HEK293 (cell line): Measurements from ENCODE around the gene ZNF747.

Experiments used
- CTCF ChIA-PET: fragments of 350-600 bp; formaldehyde crosslinking; extraction: SDS; loops from one replicate; lab custom pipeline; 2021; ENCODE audit warnings: antibody characterized with exemption; lab: Yijun Ruan, JAX
- POLR2A ChIA-PET: fragments of 300-600 bp; formaldehyde crosslinking; extraction: SDS; loops from one replicate; lab custom pipeline; 2020; ENCODE audit warnings: antibody characterized with exemption, inconsistent platforms; lab: Yijun Ruan, JAX
- H3K27ac ChIP-seq: fragments of 200-500 bp; sonication (Bioruptor generic); 2 replicates; pipeline ENCODE4 v1.5.1; 2014; ENCODE audit warnings: low read depth, low read length, control low read depth, inconsistent platforms; ENCODE audit errors: extremely low read depth
- H3K36me3 ChIP-seq, 2 experiments: fragments of 200-500 bp in 1 of 2; sonication (Bioruptor generic) in 1 of 2; 1 replicate in 1 of 2; 2 replicates in 1 of 2; pipeline ENCODE4 v1.5.1; 2014 to 2017; ENCODE audit warnings: inconsistent platforms in 2 of 2, low read length in 2 of 2; ENCODE audit not compliant: control insufficient read depth in 2 of 2, insufficient read depth in 1 of 2
- H3K4me1 ChIP-seq: fragments of 200-500 bp; sonication (Bioruptor generic); 2 replicates; pipeline ENCODE4 v1.5.1; 2014; ENCODE audit warnings: mild to moderate bottlenecking, low read length, inconsistent platforms; ENCODE audit not compliant: control insufficient read depth, insufficient read depth
- H3K4me3 ChIP-seq: 2 replicates; pipeline ENCODE4 v1.5.1; 2011; ENCODE audit warnings: low read depth, mild to moderate bottlenecking, control low read depth, low read length, moderate library complexity
- H3K9me3 ChIP-seq: fragments of 200-500 bp; sonication (Bioruptor generic); 2 replicates; pipeline ENCODE4 v1.5.1; 2014; ENCODE audit warnings: low read depth, low read length, inconsistent platforms; ENCODE audit not compliant: control insufficient read depth, insufficient read depth
- CTCF ChIP-seq: fragments of 450-650 bp; formaldehyde crosslinking; IDR thresholded peaks from 2 replicates; pipeline ENCODE4 v1.5.1; 2016; ENCODE audit warnings: missing biosample characterization, missing genetic modification characterization
- GLIS1 ChIP-seq: fragments of 450-650 bp; formaldehyde crosslinking; IDR thresholded peaks from 2 replicates; pipeline ENCODE4 v1.5.1; 2016; ENCODE audit warnings: missing biosample characterization, missing genetic modification characterization
- MEIS1 ChIP-seq: sonication (generic); formaldehyde crosslinking; IDR thresholded peaks from 2 replicates; pipeline ENCODE4 v1.8.1; 2022; ENCODE audit warnings: missing genetic modification reagents, mild to moderate bottlenecking, borderline replicate concordance
- OVOL3 ChIP-seq: fragments of 450-650 bp; formaldehyde crosslinking; IDR thresholded peaks from 2 replicates; pipeline ENCODE4 v1.5.1; 2016; ENCODE audit warnings: missing biosample characterization, missing genetic modification characterization
- PRDM2 ChIP-seq: fragments of 450-650 bp; formaldehyde crosslinking; IDR thresholded peaks from 2 replicates; pipeline ENCODE4 v1.5.1; 2016; ENCODE audit warnings: missing biosample characterization, missing genetic modification characterization, borderline replicate concordance
- ZIC2 ChIP-seq: fragments of 450-650 bp; formaldehyde crosslinking; IDR thresholded peaks from 2 replicates; pipeline ENCODE4 v1.5.1; 2016; ENCODE audit warnings: missing biosample characterization, missing genetic modification characterization
- ZNF157 ChIP-seq: fragments of 450-650 bp; formaldehyde crosslinking; IDR thresholded peaks from 2 replicates; pipeline ENCODE4 v1.5.1; 2016; ENCODE audit warnings: missing biosample characterization, missing genetic modification characterization
- ZNF239 ChIP-seq: fragments of 450-650 bp; formaldehyde crosslinking; IDR thresholded peaks from 2 replicates; pipeline ENCODE4 v1.5.1; 2016; ENCODE audit warnings: missing biosample characterization, missing genetic modification characterization
- ZNF274 ChIP-seq, 2 experiments: fragments of 200-500 bp in 1 of 2; fragments of 450-650 bp in 1 of 2; sonication (Bioruptor generic) in 1 of 2; formaldehyde crosslinking in 1 of 2; IDR thresholded peaks; 2 replicates each; pipeline versions ENCODE4 v1.5.1 to v1.6.1; 2014 to 2016; ENCODE audit warnings: borderline replicate concordance in 1 of 2, inconsistent platforms in 1 of 2, low read length in 1 of 2, missing biosample characterization in 1 of 2, missing genetic modification characterization in 1 of 2
- ZNF426 ChIP-seq: fragments of 450-650 bp; formaldehyde crosslinking; IDR thresholded peaks from 2 replicates; pipeline ENCODE4 v1.5.1; 2017; ENCODE audit warnings: missing biosample characterization, missing genetic modification characterization, mild to moderate bottlenecking, inconsistent platforms, moderate library complexity
- ZNF560 ChIP-seq: fragments of 450-650 bp; formaldehyde crosslinking; IDR thresholded peaks from 2 replicates; pipeline ENCODE4 v1.5.1; 2017; ENCODE audit warnings: missing biosample characterization, missing genetic modification characterization, borderline replicate concordance
- ZNF645 ChIP-seq: fragments of 450-650 bp; formaldehyde crosslinking; IDR thresholded peaks from 2 replicates; pipeline ENCODE4; 2016; ENCODE audit warnings: missing biosample characterization, missing genetic modification characterization
- ZNF677 ChIP-seq: fragments of 450-650 bp; IDR thresholded peaks from 2 replicates; pipeline ENCODE4 v1.5.0; 2018; ENCODE audit warnings: missing biosample characterization, mild to moderate bottlenecking, missing genetic modification characterization, moderate library complexity
- TF ChIP-seq, protein P1 (sequence below): fragments of 450-650 bp; formaldehyde crosslinking; IDR thresholded peaks from 2 replicates; pipeline ENCODE4 v1.5.1; 2016; ENCODE audit warnings: missing biosample characterization, missing genetic modification characterization

Gene ZNF747

DNA sequence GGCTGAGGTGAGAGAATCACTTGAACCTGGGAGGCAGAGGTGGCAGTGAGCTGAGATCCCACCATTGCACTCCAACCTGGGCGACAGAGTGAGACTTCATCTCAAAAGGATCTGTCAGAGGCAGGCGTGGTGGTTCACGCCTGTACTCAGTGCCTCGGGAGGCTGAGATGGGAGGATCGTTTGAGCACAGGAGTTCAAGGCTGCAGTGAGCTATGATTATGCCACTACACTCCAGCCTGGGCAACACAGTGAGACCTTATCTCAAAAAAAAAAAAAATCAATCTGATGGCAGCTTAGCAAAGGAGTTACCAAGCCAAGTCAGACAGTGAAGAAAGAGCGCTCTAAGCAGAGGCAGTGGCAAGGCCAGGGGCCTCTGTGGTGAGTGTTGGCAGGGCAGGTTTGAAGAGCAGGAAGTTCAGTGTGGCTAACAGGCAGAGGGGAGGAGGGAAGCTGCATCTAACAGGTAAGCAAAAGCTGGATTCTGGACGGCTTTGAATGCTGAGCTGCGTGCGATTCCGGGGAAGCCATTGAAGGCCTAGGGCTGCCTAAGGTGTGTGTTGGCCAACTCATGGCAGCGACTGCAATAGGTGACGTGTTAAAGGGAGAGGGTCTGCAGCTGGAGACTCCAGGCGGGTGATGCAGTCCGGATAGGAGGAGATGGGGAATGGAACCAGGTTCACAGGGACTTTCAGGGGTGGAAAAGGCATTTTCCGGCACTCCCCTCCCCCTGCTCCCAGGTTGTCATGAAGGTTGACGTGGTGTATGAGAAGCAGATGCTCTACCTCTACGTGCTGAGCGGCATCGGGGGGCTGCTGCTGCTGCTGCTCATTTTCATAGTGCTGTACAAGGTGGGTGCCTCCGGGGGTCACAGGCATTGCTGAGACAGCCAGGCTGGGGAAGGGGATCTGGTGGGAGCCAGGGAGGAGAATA is 15.3 kb downstream of the ZNF747 start (continued):
- TF ChIP-seq ZNF645 (tag by site-specific recombination) (no peak), PRDM2 (no peak), ZNF426 (tag by site-specific recombination) (no peak), ZNF239 (no peak)

GRCh38 chr16:30518552-30518951 is 16.1 kb downstream of the ZNF747 start:
- Histone ChIP-seq H3K4me3 (no peak overlapping the region), H3K27ac (no peak overlapping the region), H3K4me1 (no peaks in the 10 kb centered on the region), H3K9me3 (no peaks in the 10 kb centered on the region), H3K36me3 (no peaks in the 10 kb centered on the region)
- no peak for TF ChIP-seq ZNF560
- TF ChIP-seq ZNF677 (tag by site-specific recombination), result no peak
- TF ChIP-seq ZNF274 (IDR thresholded peaks at IDR 0.05; ENCODE audit: low read length), result no peak
- no peak for TF ChIP-seq ZNF274 (tag by site-specific recombination; IDR thresholded peaks at IDR 0.05; ENCODE audit: borderline replicate concordance)
- POLR2A ChIA-PET, result interaction anchor here (0.6 kb wide), 1 partner anchor 10 kb away, joined by 3 read pairs; no protein-coding TSS in a partner anchor
- CTCF ChIA-PET, result interaction anchor here (0.7 to 1.4 kb wide), 2 partner anchors 38 to 97 kb away, joined by 3 read pairs; no protein-coding TSS in a partner anchor

- Histone ChIP-seq H3K4me1 (no peaks in the 10 kb centered on the region), H3K9me3 (no peaks in the 10 kb centered on the region), H3K27ac (no peak overlapping the region), H3K36me3 (no peaks in the 10 kb centered on the region), H3K4me3 (no peak overlapping the region)
- CTCF ChIA-PET, result no interaction called here
- POLR2A ChIA-PET, result interaction anchor here (0.7 kb wide), 1 partner anchor 27 kb away, joined by 5 read pairs; no protein-coding TSS in a partner anchor
- TF ChIP-seq ZIC2 (tag by site-specific recombination) (peak; percentile 88), GLIS1 (tag by site-specific recombination) (peak; percentile 89), MEIS1 (CRISPR knock-in tag) (no peak), OVOL3 (tag by site-specific recombination) (no peak), CTCF (tag by site-specific recombination) (no peak), ZNF157 (no peak)
- TF ChIP-seq, protein P1, sequence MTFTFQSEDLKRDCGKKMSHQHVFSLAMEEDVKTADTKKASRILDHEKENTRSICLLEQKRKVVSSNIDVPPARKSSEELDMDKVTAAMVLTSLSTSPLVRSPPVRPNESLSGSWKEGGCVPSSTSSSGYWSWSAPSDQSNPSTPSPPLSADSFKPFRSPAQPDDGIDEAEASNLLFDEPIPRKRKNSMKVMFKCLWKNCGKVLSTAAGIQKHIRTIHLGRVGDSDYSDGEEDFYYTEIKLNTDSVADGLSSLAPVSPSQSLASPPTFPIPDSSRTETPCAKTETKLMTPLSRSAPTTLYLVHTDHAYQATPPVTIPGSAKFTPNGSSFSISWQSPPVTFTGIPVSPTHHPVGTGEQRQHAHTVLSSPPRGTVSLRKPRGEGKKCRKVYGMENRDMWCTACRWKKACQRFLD, result no peak
Measured at GRCh38 chr16:30515275-30515674, 19.4 kb downstream of the ZNF747 start.
